NCI-H69 (cell line): ENCODE data around the gene TPST2.

Experiments
- DNase-seq: peaks from one replicate; lab custom pipeline; 2025; lab: John Stamatoyannopoulos, UW

TPST2 gene

GRCh38 chr22:26494506-26494905 lies 95.4 kb downstream of the TPST2 start:
- peak; percentile 11 for DNase-seq

DNA sequence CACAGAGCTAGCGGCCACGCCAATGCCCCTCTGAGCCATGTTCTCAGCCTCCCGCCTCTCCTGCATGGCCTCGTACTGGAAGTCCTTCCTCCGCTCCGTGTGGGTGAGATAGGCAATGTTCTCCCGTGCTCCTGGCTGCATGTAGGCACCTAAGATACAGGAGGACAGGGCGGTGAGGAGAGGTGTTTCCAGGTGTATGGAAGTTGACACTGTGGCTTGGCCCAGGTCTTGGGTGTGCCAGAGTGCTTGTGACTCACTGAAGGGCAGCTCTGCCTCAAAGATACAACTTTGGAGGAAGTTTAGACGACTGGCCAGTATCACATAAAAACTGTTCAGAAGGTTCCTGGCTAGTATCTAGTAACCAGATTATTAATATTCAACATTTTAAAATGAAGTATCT lies 97.7 kb downstream of the TPST2 start:
- no peak for DNase-seq

DNA sequence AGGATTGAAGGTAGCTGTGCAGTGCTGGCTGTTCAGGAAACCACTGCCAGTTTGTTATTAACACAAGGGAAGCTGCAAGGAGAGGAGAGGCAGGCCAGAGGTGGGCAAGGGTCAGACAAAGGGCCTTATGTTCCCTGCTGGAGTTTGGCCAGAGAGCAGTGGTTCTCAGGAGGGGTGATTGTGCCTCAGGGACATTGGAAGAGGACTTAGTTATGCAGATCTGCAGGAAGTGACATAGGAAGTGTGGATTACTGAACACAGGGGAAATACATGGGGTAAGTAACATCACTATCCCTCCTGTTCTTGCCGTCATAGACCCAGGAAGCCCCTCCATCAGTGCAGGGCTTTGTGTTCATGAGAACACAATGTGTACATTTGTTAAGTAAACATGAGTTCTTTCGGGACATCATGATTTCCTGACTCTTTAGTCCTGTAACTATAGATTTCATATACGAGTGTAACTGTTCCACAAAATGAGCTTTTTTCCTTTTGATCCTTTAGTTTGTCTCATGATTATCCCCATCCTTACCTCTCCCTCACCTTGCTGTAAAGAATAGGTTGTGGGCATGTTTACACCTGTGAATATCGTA lies 100.4 kb downstream of the TPST2 start:
- no peak for DNase-seq

GRCh38 chr22:26487996-26488395 lies 101.9 kb downstream of the TPST2 start:
- DNase-seq: no peak

- no peak for DNase-seq
Measured at GRCh38 chr22:26486394-26486793, 103.5 kb downstream of the TPST2 start.

DNA sequence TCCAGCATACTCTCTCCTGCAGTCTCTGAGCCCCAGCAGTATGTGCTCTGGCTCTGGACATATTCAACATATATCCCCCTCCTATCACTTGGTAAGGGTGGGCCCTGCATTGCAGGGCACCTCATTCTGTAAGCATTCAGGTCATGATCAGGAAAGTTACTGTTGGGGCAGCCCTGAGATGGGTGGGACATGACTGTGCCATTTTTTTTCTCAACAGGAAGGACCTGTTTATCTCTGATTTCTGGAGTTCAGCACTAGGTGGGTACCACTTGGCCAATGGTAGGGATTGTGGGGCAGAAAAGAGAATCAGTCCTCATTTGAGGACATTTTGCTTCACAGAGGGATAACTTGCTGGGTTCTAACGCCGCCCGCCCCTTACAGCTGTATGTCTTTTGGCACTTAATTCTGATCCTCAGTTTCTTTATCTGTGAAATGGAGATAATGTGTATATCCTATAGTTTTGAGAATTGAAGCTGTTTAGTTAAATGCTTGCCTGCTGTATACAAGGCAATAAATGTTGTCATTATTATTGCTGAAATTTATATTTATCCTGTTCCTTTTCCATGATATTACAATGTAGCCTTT lies 104.0 kb downstream of the TPST2 start:
- no peak for DNase-seq

DNA sequence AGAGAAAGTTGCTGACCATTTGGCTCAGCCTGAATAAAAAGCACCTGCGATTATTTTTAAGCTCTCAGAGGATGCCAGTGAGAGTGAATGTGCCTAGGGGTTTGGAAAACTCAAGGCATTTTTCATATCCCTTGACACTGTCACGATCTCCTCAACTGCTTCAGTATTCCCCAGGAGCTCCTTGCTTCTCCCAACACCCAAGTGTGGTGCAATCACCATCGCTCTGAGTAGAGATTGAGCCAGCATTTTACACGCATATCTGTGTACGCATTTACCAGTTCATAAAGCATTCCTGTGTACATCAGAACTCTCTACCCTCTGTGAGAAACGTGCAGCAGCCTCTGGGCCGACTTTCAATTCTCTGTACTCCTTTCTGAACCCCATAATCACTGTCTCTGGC lies 104.9 kb downstream of the TPST2 start:
- DNase-seq: no peak

- DNase-seq: no peak
Measured at GRCh38 chr22:26484360-26484706, 105.6 kb downstream of the TPST2 start.

GRCh38 chr22:26483439-26484359 lies 106.2 kb downstream of the TPST2 start, which contains the start of the genes HPS4 and SRRD:
Gene HPS4 (minus strand): TSS chr22:26483783. CDS start chr22:26481762, 2,021 bp downstream.
Gene SRRD (plus strand): TSS chr22:26483877. CDS start chr22:26483891, 14 bp downstream.
- peak; percentile 98 for DNase-seq

- DNase-seq: no peak
Measured at GRCh38 chr22:26483043-26483438, 106.9 kb downstream of the TPST2 start.

DNA sequence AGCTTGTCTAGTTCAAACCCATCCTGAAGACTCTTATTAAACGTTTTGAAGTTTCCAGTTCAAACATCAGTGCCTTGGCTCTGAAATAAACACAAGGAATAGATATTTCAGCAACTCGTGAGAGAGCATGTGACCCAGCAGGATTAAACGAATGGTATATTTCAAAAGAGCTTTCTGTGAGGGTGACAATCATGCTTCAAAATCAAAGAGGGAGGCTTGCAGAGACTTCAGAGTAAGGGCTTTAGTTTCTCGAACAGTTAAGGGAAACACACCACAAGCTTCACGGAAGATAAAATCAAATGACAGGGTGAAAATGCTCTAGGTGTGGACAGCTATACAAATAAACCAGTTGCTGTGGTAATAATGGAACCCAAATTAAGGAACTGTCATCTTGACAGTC lies 107.8 kb downstream of the TPST2 start:
- peak; percentile 30 for DNase-seq

GRCh38 chr22:26481694-26482093 lies 108.2 kb downstream of the TPST2 start:
- no peak for DNase-seq

DNA sequence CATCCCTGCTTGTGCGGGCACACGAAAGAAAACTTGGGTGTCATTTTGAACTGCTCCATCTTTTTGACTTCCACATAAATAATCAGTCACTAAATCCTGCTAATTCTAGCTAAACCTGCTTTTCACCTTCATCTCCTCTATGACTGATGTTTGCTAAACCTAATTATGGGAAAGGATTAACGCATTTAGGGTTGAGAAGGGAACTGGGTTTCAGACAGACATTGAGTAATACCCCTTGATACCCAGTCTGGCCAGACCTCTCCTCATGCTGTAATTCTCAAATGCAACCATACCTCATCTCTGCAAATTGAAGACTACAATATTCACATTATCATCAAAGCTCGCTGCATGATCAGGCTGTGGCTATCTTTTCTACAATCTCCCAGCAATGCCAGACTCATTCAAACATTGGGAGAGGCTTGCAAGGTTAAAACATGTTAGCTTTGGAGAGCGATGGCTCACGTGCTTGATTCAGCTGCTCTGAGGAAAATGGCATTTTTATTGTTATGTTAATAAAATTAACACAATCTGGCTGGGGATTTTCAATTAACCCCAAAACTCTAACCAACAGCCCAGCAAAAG lies 108.7 kb downstream of the TPST2 start:
- DNase-seq: no peak

DNA sequence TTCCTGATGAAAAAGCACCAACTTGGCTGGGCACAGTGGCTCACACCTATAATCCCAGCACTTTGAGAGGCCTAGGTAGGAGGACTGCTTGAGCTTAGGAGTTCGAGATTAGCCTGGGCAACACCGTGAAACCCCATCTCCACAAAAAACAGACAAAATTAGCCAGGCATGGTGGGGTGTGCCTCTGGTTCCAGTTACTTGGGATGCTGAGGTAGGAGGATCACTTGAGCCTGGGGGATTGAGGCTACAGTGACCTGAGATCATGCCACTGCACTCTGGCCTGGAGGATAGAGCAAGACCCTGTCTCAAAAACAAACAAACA lies 109.4 kb downstream of the TPST2 start:
- peak; percentile 25 for DNase-seq

DNA sequence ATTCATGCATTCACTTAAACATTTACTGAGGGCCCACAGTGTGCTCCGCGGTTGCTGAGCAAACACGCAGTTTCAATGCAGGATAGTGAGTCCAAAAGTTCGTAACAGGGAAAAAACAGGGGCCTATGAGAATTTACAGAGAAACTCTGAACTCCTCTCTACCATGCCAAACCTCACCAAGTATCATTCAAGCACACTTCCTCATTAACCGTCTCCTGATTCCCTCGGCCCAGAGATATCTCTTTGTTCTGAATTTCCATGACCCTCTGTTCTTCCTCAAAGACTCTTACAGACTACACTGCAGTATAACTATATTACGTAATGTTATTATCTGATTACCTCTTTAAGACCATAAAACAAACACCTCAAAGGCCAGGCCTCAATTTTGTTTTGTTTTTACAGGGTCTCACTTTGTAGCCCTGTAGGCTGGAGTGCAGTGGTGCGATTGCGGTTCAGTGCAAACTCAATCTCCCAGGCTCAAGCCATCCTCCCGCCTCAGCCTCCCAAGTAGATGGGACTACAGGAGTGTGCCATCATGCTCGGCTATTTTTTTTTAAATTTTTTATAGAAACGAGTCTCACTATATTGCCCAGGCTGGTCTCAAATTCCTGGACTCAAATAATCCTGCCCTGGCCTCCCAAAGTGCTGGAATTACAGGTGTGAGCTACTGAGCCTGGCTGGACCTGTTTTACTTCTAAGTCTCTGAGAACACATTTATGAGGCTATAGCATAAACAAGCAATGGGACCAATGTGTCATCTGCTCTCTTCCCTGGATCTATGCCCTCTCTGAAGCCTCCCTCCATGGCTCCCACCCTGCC lies 109.9 kb downstream of the TPST2 start:
- DNase-seq: peak; percentile 81

- peak; percentile 94 for DNase-seq
Measured at GRCh38 chr22:26479043-26479791, 110.7 kb downstream of the TPST2 start.

DNA sequence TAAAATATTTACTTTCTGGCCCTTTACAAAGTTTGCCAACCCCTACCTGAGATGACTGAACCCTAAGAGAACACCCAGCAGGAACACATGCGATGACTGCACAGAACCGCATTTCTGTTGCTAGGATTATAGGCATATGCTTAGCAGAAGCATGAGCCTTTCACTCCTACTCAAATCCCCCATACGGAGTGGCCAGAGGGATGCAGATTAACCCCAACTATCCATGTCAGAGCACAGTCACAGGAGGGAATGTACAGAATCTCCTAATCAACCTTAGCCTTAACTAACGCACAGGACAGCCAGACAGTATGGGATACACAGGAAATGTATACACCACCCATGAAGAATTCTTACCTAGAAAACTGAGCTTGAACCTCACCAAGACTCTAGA lies 112.6 kb downstream of the TPST2 start:
- DNase-seq: peak; percentile 41

GRCh38 chr22:26476705-26477340 lies 113.1 kb downstream of the TPST2 start:
- no peak for DNase-seq

GRCh38 chr22:26474682-26475081 lies 115.2 kb downstream of the TPST2 start:
- peak; percentile 35 for DNase-seq
